ENCODE measurements around the gene ADISSP.

ADISSP gene

DNA sequence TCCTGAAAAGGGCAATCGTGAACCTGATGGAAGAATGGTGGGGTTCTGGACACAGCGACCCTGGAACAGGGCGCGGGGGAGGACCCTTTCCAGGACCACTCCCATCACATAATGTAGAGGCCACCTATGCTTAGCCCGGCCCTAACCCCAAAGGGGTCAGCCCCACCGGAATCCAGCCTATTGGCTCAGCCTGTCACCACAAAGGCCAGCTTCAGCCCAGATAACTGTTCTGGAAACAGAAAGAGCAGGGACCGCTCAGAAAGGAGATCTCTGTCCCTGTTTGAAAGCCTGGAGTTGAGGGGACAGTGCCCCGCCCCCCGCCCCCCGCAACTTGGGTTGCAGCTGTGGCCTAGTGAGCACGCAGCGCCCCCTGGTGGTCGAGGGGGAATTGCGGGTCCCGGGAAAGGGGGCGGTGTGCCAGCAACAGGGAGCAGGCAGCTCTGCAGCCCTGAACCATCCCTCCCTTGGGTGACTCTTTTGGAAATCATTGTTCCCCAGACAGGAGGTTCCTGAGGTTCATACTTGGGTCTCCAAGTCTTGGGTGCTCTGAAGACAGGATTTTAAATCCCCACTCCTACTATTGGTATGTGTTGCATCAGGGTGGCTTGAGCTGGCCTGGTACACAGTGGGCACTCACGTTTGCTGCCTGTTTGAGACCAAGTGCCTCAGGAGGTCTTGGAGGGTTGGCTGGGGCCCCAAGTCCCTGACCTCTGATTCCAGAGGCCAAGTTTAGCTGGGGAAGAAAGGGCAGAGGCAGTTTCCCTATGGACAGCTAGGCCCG, 56.7 kb downstream of the ADISSP start:
- peak; percentile 18 for DNase-seq

DNA sequence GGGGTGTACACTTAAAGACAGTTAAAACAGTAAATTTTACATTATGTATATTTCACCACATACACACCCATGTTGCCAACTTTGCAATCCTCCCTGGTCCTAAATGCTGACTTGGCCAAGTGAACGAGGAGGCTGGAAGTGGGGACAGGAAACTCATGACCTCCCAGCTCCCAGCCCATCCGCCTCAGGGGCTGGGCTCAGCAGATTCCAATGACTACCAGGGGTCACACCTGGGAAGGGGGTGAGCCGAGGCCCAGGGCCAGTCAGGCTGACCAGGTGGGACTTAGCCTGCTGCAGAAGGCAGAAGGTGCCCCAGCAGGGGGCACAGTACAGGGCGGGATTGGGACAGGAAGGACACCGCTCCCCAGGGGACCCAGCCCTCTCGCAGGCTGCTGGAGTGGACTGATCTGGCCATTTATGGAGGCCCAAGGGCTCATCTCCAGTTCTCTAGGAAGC, 57.5 kb downstream of the ADISSP start:
- DNase-seq: no peak

DNA sequence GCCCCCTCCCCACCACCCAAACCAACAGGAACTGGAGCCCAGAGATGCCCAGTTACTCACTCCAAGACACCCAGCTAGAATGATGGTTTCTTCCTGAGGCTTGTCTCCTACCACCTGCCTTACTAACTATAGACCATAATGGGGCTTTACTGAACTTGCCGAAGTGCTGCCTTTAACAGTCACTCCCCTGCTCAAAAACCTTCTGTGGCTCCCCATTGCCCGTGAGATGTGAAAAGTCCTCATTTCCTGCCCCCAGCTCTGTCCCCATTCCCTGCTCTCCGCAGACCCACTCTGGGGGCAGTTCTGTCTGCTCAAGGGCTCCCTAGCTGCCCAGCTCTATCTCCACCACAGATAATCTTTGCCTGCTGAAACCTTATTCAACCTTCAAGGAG, 60.0 kb downstream of the ADISSP start:
- DNase-seq: no peak

DNA sequence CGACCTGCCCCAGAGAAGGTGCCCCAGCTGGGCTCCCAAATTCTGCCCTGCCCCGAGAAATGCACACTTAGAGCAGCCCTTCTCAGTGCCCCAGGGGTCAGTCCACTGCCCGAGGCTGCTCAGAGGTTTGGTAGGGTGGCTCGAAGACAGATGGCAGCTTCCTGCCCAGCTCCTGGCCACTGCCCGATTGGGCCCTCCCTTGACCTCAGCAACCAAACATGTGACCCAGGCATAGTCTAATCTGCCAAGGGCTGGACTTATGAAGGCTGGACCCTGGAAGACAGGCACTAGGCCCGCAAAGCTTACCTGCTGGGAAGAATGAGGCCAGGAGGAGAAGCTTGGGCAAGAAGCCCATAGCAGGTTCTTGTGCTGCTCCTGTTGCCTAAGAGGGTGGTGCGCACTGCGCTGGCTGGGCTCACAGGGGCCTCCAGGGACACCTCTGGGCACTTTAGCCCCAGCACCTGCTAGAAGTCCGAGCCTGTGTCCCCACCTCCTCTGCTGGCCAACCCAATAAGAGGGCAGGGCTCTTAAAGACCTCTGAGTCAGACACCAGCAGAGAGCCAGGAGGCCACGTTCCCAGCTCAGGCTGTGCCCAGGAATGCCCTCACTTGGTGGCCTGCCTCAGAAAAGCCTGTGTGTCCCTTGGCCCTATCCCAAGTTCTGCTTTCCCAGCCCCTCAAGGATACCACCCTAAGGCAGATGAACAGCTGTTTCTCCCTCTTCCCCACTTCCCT, 60.6 kb downstream of the ADISSP start:
- DNase-seq: no peak

DNA sequence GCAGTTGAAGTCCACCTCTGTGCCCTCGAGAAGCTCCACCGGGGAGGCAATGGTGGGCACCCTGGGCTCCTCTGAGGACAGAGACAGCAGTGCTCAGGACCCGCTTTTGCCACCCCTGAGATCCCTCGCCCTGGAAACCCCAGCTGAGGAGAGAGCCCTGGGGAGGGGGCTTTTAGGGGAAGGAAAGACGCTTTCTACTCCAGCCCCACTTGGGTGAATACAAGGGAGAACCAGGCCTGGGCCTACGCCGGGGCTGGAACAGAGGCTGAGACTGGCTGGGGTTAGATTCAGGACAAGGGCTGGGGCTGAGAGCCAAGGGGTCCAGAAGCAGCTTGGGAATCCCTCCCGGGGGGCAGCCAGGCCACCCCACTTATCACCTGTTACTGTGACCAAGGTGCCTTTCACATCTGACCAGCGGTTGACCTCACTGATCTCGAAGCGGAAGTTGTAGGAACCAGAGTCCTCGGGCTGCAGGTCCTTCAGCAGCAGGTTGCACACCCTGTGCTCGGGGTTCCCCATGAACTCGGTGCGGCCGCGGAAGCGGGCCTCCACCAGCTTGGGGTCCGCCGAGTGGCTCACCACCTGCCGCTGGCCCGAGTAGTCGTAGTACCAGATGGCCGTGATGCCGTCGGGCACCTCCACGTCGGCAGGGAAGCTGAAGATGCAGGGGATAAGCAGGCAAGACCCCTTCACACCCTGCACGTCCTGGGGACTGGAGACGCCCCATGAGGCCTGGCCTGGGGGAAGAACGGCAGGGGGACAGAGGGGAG, 61.4 kb downstream of the ADISSP start:
- no peak for DNase-seq

DNA sequence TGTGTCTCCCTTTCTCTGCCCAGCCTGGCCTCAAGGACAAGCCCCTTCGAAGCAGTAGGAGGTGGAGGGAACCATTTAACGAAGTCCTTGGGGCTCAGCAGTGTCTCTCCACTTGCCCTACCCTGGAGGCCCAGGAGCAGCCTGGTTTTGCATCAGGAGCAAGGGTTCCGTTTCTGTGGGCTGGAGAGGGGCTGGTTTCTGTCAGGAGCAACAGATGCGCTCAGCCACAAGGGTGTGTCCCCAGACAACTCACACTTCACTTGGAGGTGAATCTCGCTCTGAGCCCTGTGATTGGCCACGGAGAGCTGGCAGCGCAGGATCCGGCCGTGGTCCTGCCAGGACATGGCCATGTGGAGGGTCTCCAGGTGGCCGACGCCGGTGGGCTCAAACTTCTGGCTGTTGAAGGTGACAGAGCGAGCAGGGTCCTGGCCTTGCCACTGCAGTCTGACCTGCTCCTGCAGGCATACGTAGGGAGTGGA, 62.0 kb downstream of the ADISSP start:
- DNase-seq: no peak

DNA sequence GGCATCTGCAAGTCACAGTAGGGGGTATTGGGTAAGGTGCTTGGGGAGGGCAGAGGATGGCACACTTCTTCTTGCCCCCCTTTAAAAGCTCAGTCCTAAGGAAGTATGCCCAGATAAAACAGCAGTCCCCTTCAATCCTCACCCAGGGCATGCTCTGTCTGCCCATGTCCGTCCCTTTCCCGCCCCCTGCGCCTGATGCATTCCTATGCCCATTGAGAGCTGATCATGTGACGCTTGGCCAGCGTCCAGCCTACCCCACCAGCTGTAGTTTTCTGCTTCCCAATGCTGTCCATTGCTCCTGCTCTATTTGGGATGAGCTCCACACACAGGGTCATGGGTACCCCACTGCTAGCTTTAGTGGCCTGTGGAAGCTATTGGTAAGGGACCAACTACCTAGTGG, 63.5 kb downstream of the ADISSP start:
- DNase-seq: no peak

Data from NCI-H526 treated with DMSO at 0.1 percent for 48 hours (cell line).